Parathyroid adenoma (tissue), 2 donors: ENCODE measurements around the gene BYSL.

Source experiments
- H2AFZ ChIP-seq: fragments of 300-600 bp; sonication (generic); one replicate; pipeline ENCODE4 v1.7.0; 2017; ENCODE audit warnings: antibody characterized with exemption, mild to moderate bottlenecking
- H3K27ac ChIP-seq: fragments of 300-600 bp; sonication (generic); one replicate; pipeline ENCODE4 v1.7.0; 2017
- H3K27me3 ChIP-seq: fragments of 300-600 bp; sonication (generic); one replicate; pipeline ENCODE4 v1.7.0; 2017; ENCODE audit warnings: low read length; ENCODE audit not compliant: control insufficient read depth, insufficient read depth
- H3K36me3 ChIP-seq: fragments of 300-600 bp; sonication (generic); one replicate; pipeline ENCODE4 v1.7.0; 2017; ENCODE audit warnings: low read length; ENCODE audit not compliant: control insufficient read depth, insufficient read depth
- H3K4me1 ChIP-seq: fragments of 300-600 bp; sonication (generic); one replicate; pipeline ENCODE4 v1.7.0; 2017; ENCODE audit warnings: control low read depth
- H3K4me2 ChIP-seq: fragments of 300-600 bp; sonication (generic); one replicate; pipeline ENCODE4 v1.7.0; 2017; ENCODE audit warnings: low read length
- H3K4me3 ChIP-seq: fragments of 300-600 bp; sonication (generic); one replicate; pipeline ENCODE4 v1.7.0; 2017; ENCODE audit warnings: low read depth, low read length
- H3K79me2 ChIP-seq: fragments of 300-600 bp; sonication (generic); one replicate; pipeline ENCODE4 v1.7.0; 2017; ENCODE audit warnings: control low read depth
- H3K9ac ChIP-seq: fragments of 300-600 bp; sonication (generic); one replicate; pipeline ENCODE4 v1.7.0; 2017; ENCODE audit warnings: mild to moderate bottlenecking
- H3K9me3 ChIP-seq: fragments of 300-600 bp; sonication (generic); one replicate; pipeline ENCODE4 v1.7.0; 2017; ENCODE audit warnings: low read length; ENCODE audit not compliant: control insufficient read depth
- TF ChIP-seq, protein P1 (sequence below): fragments of 300-600 bp; sonication (generic); IDR thresholded peaks from one replicate; pipeline ENCODE4 v1.7.0; 2017; ENCODE audit warnings: antibody characterized with exemption, mild to moderate bottlenecking
- donor health status: primary hyperparathyroidism.

Gene BYSL

DNA sequence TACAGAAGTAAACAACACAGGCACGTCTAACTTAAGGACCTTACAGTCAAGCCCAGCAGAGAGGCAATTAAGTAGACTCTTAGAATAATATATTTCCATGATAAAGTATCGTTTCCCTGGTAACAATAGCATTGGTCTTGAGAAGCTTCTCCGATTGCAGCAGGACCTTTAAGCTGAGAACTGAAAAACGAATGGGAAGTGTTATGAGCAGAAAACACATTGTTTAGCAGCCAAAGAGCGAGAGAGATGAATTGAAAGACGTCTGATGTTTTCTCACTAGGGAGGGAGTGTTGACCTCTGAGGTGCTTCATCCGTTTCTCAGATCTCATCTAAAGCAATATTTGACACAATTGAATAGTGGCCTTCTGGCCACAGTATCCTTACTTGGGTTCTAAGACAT lies 855 bp downstream of the BYSL start:
- TF ChIP-seq, protein P1, sequence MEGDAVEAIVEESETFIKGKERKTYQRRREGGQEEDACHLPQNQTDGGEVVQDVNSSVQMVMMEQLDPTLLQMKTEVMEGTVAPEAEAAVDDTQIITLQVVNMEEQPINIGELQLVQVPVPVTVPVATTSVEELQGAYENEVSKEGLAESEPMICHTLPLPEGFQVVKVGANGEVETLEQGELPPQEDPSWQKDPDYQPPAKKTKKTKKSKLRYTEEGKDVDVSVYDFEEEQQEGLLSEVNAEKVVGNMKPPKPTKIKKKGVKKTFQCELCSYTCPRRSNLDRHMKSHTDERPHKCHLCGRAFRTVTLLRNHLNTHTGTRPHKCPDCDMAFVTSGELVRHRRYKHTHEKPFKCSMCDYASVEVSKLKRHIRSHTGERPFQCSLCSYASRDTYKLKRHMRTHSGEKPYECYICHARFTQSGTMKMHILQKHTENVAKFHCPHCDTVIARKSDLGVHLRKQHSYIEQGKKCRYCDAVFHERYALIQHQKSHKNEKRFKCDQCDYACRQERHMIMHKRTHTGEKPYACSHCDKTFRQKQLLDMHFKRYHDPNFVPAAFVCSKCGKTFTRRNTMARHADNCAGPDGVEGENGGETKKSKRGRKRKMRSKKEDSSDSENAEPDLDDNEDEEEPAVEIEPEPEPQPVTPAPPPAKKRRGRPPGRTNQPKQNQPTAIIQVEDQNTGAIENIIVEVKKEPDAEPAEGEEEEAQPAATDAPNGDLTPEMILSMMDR, result no peak
- peaks cover 37% of the 10 kb centered on the region for H3K79me2 ChIP-seq
- H3K9ac ChIP-seq, result no peak overlapping the region
- peak overlapping the region; percentile 100 for H3K4me3 ChIP-seq
- H3K36me3 ChIP-seq, result no peaks in the 10 kb centered on the region
- H3K4me1 ChIP-seq, result peaks cover 10% of the 10 kb centered on the region
- H3K27ac ChIP-seq, result no peak overlapping the region
- H2AFZ ChIP-seq, result peak overlapping the region; percentile 100
- H3K27me3 ChIP-seq, result no peaks in the 10 kb centered on the region
- H3K4me2 ChIP-seq, result peak overlapping the region; percentile 97
- H3K9me3 ChIP-seq, result no peaks in the 10 kb centered on the region

GRCh38 chr6:41927253-41927652 lies 6.0 kb downstream of the BYSL start:
- no peaks in the 10 kb centered on the region for H3K27me3 ChIP-seq
- H3K4me1 ChIP-seq, result peaks cover 5% of the 10 kb centered on the region
- H3K79me2 ChIP-seq, result peaks cover 19% of the 10 kb centered on the region
- H3K4me3 ChIP-seq, result no peak overlapping the region
- TF ChIP-seq, protein P1, result no peak
- no peaks in the 10 kb centered on the region for H3K36me3 ChIP-seq
- H2AFZ ChIP-seq, result no peak overlapping the region
- no peaks in the 10 kb centered on the region for H3K9me3 ChIP-seq
- H3K9ac ChIP-seq, result no peak overlapping the region
- H3K4me2 ChIP-seq, result no peak overlapping the region
- no peak overlapping the region for H3K27ac ChIP-seq

DNA sequence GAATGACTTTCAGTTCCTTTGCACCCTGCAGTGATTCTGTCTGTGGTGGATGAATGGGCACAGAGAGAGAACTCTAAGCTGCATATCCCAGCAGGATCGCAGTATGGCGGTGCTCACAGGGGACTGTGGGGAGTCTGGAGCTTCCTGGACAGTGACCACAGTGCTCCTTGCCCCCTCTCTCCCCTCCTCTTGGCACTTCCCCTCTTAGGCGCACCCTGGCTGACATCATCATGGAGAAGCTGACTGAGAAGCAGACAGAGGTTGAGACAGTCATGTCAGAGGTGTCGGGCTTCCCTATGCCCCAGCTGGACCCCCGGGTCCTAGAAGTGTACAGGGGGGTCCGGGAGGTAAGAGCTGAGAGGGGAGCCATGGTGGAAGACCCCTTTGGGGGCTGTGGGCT lies 8.6 kb downstream of the BYSL start:
- H3K9ac ChIP-seq, result no peak overlapping the region
- no peak overlapping the region for H3K4me2 ChIP-seq
- H3K4me3 ChIP-seq, result no peak overlapping the region
- H2AFZ ChIP-seq, result no peak overlapping the region
- H3K27me3 ChIP-seq, result no peaks in the 10 kb centered on the region
- no peak overlapping the region for H3K27ac ChIP-seq
- no peaks in the 10 kb centered on the region for H3K36me3 ChIP-seq
- peaks cover 4% of the 10 kb centered on the region for H3K79me2 ChIP-seq
- H3K9me3 ChIP-seq, result no peaks in the 10 kb centered on the region
- TF ChIP-seq, protein P1, result no peak
- no peaks in the 10 kb centered on the region for H3K4me1 ChIP-seq

- H3K9me3 ChIP-seq, result no peaks in the 10 kb centered on the region
- H2AFZ ChIP-seq, result no peak overlapping the region
- no peak overlapping the region for H3K4me3 ChIP-seq
- H3K27ac ChIP-seq, result no peak overlapping the region
- H3K36me3 ChIP-seq, result no peaks in the 10 kb centered on the region
- H3K27me3 ChIP-seq, result no peaks in the 10 kb centered on the region
- TF ChIP-seq, protein P1, result no peak
- no peaks in the 10 kb centered on the region for H3K4me1 ChIP-seq
- H3K4me2 ChIP-seq, result no peak overlapping the region
- no peaks in the 10 kb centered on the region for H3K79me2 ChIP-seq
- H3K9ac ChIP-seq, result no peak overlapping the region
Observed at GRCh38 chr6:41931792-41932191, 10.5 kb downstream of the BYSL start.

- no peaks in the 10 kb centered on the region for H3K27me3 ChIP-seq
- no peak overlapping the region for H3K27ac ChIP-seq
- H3K4me1 ChIP-seq, result no peaks in the 10 kb centered on the region
- H3K36me3 ChIP-seq, result no peaks in the 10 kb centered on the region
- H3K9me3 ChIP-seq, result no peaks in the 10 kb centered on the region
- TF ChIP-seq, protein P1, result no peak
- H3K79me2 ChIP-seq, result no peaks in the 10 kb centered on the region
- H3K4me3 ChIP-seq, result no peak overlapping the region
- H3K4me2 ChIP-seq, result no peak overlapping the region
- no peak overlapping the region for H3K9ac ChIP-seq
- no peak overlapping the region for H2AFZ ChIP-seq
Observed at GRCh38 chr6:41932378-41932777, 11.1 kb downstream of the BYSL start.
